CMK (cell line): ENCODE data around the gene AP1M1.

Source experiments
- DNase-seq: peaks from one replicate; pipeline ENCODE4 v3.0.0-alpha.2; 2010; ENCODE audit warnings: low read depth

Gene AP1M1

DNA sequence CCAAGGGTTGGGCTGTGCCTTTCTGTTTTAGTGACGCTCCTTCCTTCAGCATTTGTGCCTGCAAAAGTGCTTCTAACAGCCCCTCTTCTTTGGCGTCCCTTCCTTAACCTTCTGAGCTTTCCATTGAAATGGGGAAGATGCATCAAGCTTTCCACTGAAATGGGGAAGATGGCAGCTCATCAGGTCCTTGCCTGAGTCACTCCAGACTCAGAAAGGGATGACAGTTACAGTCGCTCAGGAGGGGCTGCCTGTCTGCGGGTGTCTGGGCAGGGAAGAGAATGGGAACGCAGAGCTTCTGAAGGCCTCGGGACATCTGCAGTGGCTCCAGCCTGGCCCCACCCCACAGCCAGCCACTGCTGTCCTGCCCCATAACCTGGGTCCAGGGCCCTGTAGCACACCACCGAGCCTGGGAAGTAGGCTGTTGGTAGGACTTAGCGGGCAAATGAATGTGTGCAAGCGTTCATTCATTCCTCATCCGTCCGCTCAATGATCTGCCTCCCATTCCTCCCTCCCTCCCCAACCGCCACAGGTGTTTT is 9.8 kb downstream of the AP1M1 start:
- DNase-seq = no peak

- DNase-seq = no peak
Observed at GRCh38 chr19:16208064-16208759, 10.5 kb downstream of the AP1M1 start.

GRCh38 chr19:16208847-16209665 is 11.3 kb downstream of the AP1M1 start:
- DNase-seq = no peak

DNA sequence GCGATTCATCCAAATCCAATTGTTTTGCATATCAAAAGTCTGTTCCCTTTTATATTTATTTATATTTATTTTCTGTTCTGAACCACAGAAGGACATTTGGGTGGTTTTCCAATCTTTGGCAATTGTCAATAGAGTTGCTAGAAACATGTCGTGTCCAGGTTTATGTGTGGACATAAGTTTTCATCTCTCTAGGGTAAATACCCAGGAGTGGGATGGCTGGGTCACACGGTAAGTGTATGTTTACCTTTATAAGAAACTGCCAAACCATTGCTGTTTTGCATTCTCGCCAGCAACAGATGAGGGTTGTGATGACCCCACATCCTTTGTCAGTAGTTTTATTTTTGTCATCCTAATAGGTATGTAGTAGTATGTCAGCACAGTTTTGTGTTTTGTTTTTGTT is 12.5 kb downstream of the AP1M1 start:
- no peak for DNase-seq

DNA sequence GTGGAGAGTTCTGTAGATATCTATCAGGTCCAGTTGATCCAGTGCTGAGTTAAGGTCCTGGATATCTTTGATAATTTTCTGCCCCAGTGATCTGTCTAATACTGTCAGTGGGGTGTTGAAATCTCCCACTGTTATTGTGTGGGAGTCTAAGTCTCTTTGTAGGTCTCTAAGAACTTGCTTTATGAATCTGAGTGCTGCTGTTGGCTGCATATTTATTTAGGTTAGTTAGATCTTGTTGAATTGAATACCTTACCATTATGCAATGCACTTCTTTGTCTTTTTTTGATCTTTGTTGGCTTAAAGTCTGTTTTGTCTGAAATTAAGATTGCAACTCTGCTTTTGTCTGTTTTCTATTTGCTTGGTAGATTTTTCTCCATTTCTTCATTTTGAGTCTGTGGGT is 15.4 kb downstream of the AP1M1 start:
- no peak for DNase-seq

- no peak for DNase-seq
Observed at GRCh38 chr19:16216744-16217670, 19.3 kb downstream of the AP1M1 start.

DNA sequence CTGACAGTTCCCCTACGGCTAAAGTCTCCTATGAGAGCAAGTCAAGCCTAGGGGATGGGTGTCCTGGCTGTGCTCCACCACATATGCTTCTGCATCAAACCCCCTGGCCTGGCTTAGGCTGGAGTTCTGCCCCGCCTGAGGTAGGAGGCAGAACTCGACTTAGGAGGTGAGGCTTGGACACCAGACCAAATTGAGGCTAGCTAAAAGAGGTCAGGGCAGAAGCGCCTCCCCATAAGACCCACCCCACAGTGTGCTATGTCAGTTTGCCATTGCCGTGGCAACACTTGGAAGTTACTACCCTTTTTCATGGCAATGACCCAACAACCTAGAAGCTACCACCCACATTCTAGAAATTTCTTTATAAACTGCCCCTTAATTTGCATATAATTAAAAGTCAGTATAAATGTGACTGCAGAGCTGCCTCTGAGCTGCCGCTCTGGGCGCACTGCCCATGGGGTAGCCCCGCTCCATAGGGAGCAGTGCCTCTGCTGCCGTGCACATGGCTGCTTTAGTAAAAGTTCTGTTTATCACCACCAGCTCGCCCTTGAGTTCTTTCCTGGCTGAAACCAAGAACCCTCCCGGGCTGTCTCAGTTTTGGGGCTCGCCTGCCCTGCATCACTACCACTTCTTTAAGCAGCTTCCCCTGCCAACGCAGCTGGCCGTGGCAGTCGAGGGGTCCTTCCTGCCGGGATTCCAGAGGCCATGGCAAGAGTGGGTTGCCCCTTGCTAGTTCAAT is 20.2 kb downstream of the AP1M1 start:
- DNase-seq = no peak

- DNase-seq = no peak
Observed at GRCh38 chr19:16218851-16219250, 21.1 kb downstream of the AP1M1 start.

DNA sequence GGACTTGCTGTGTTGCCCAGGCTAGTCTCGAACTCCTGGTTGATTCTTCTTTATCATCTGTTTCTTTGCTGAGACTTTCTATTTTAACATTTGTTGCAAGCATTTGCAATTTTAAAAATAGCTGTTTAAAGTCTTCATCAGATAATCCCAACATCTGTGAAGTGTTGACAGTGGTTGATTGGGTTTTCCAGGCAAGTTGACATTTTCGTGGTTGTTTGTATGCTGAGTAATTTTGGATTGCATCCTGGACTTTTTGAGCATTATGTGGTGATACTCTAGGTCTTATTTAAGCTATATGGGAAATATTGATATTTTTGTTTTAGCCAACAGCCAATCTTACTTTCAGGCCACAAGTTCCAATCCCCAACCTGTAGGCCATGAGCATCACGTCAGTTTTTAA is 25.1 kb downstream of the AP1M1 start:
- no peak for DNase-seq

- DNase-seq = no peak
Observed at GRCh38 chr19:16223746-16224145, 26.0 kb downstream of the AP1M1 start.

DNA sequence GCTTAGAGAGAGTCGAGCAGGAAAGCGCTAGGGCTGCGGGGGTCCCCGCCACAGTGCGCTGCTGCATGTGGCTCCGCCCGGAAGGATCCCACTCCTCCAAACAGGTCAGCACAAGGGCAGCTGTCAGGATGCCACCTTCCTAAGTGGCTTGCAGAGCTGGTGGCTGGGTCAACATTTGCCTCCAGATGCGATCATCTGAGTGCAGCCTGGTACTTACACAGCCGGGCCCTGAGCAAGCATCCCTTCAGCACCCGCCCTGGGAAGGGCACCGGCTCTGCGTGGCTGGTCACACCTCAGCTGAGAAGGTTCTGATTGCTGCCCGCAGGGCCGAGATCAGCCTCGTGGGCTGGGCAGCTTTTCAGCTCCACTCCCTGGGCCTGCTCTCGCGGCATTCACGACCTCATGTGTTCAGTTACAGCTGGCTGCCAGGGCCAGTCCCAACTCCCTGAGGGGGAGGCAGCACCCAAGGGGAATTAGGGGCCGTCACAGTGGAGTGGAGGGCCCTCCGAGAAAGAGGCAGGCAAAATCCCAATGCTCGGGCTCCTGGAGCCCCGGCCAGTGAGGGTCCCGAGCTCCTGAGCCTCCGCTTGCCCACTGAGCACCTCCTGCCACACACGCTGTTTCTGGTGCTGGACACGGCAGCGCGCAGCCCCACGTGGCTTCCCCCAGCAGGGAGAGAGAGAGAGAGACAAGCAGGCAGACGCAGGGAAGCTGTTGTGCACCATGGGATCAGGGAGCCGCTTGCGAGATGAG is 26.8 kb downstream of the AP1M1 start:
- DNase-seq = no peak

- no peak for DNase-seq
Observed at GRCh38 chr19:16225279-16226183, 27.8 kb downstream of the AP1M1 start.

- DNase-seq = no peak
Observed at GRCh38 chr19:16226184-16226591, 28.5 kb downstream of the AP1M1 start.

GRCh38 chr19:16226878-16227836 is 29.4 kb downstream of the AP1M1 start:
- no peak for DNase-seq

DNA sequence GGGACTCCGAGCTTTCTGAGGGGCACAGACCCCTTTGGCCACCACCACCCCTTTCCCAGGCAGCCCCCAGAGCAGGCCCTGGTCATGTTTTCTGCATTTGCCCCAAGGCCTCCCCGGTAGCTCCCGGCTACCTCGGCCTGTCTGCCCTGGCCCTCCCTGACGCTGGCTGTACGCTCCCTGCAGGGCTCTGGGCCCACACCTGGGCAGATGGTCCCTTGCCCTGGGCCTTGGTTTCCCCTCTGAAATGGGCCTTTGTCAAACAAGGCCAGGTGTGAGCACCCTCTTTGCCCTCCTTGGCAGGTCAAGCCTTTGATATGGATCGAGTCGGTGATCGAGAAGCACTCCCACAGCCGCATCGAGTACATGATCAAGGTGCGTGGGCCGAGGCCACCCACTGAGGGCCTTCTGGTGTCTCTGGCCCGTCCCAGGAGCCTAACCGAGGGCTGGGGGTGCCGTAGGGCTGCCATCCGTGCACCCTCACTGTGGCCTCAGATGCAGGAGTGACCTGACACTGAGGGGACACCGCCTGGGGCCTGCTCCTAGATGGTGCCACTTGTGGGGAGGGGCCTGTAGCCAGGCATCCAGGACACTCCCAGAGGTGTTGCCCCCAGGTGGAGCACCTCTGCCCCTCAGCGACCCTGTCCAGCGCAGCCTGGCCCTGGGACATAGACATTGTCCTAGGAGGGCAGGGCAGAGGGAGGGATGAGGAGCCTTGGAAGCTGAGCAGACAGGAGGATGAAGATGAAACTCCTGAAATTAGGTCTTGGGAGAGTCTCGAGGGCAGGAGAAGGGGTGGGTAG is 30.3 kb downstream of the AP1M1 start:
- no peak for DNase-seq

GRCh38 chr19:16228637-16229321 is 31.1 kb downstream of the AP1M1 start:
- no peak for DNase-seq

DNA sequence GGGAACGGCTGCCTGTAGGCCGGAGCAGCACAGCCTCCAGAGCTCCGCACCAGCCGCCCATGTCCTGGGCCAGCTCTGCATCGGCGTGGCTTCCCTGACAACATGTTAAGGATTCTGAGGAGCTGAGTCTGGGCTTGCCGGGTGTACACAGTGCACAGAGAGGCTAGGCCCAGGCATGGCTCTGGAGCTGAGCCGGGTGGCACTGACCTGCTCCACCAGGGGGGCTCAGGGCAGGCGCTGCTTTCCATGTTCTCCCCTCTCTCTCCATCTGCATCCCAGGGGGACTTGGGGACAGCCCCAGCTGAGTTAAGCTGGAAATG is 31.6 kb downstream of the AP1M1 start:
- DNase-seq = no peak
